Tibial nerve (tissue), 4 donors: ENCODE results near the gene CREB3. TPM values are rescaled to one million over a fixed set of nuclear protein-coding genes. Genes with fewer than 3 reads are reported as not detected.

Experiments
- DNase-seq, 2 donors: peaks; one replicate each; pipeline ENCODE4 v3.0.0-alpha.2; 2019; ENCODE audit warnings: low spot score in 2 of 2
- H3K27ac ChIP-seq, 4 donors: fragments of 200-600 bp; sonication (generic) in 3 of 4; one replicate each; pipeline ENCODE4 v1.5.1; 2017 to 2019; ENCODE audit warnings: mild to moderate bottlenecking in 1 of 4
- H3K27me3 ChIP-seq, 2 donors: fragments of 200-600 bp; sonication (generic) in 1 of 2; one replicate each; pipeline versions ENCODE4 v1.5.1 to v1.6.0; 2017 to 2019
- H3K36me3 ChIP-seq, 3 donors: fragments of 200-600 bp; sonication (generic); one replicate each; pipeline ENCODE4 v1.5.1; 2018 to 2019
- H3K4me1 ChIP-seq, 4 donors: fragments of 200-600 bp; sonication (generic) in 3 of 4; one replicate each; pipeline ENCODE4 v1.5.1; 2017 to 2019
- H3K4me3 ChIP-seq, 4 donors: fragments of 200-600 bp; sonication (generic) in 3 of 4; one replicate each; pipeline ENCODE4 v1.5.1; 2017 to 2019; ENCODE audit warnings: mild to moderate bottlenecking in 1 of 4, moderate library complexity in 1 of 4
- H3K9me3 ChIP-seq, 4 donors: fragments of 200-600 bp; sonication (generic) in 3 of 4; one replicate each; pipeline ENCODE4 v1.5.1; 2017 to 2019
- EP300 ChIP-seq, 2 donors: sonication (generic); formaldehyde crosslinking; IDR thresholded peaks; one replicate each; pipeline ENCODE4 v1.6.1; 2017; ENCODE audit warnings: antibody characterized with exemption in 2 of 2, mild to moderate bottlenecking in 1 of 2
- POLR2A ChIP-seq, 2 donors: fragments of 450-650 bp; IDR thresholded peaks; one replicate each; pipeline ENCODE4 v1.6.1; 2017; ENCODE audit warnings: antibody characterized with exemption in 2 of 2, mild to moderate bottlenecking in 2 of 2, moderate library complexity in 2 of 2
- WGBS, 2 donors: methylation state at CpG; one replicate each; pipeline ENCODE4 v1.1.5; 2018; 5-methylcytosine and 5-hydroxymethylcytosine counted together
- total RNA-seq, 4 donors: library from RNA; depleted of rRNA; stranded (reverse); fragments of >200 nt; gene quantifications; one replicate each; pipeline ENCODE4 v1.1.0, GENCODE V29; 2016
- TF ChIP-seq, protein P1 (sequence below), 5 experiments: fragments of 200-600 bp in 3 of 5; fragments of 450-650 bp in 2 of 5; sonication (generic) in 3 of 5; IDR thresholded peaks; one replicate each; pipeline ENCODE4 v1.5.1; 2016 to 2019; ENCODE audit warnings: antibody characterized with exemption in 5 of 5, mild to moderate bottlenecking in 3 of 5, moderate library complexity in 2 of 5

The CREB3 gene
- total RNA-seq, 4 donors from 2014 or later = 41.6 to 70.1 (median 53.5) TPM

DNA sequence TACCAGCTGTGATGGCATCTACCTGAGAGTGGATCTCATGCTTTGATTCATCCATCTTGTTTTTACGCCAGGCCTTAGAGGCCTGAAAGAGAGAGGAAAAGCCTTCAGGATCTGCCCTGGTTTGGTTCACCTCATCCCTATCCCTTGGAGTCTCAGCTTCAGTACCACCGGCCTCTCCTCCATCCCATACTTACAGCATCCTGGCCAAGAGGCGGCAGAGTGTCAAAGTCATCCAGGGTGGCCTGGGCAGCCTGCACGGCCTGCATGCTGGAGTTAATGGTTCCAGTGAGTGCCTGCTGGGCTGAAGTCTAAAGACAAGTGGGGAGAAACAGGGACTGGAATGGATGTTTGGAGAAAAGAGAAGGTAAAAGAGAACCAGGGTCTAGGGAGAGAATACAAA is 12.9 kb upstream of the CREB3 start:
- Histone ChIP-seq H3K27me3 (no peaks in the 10 kb centered on the region), H3K27ac (no peak overlapping the region), H3K4me1 (no peaks in the 10 kb centered on the region), H3K4me3 (no peak overlapping the region), H3K9me3 (no peaks in the 10 kb centered on the region), H3K36me3 (peaks cover 13 to 100% (median 69%) of the 10 kb centered on the region in 3 donors)
- DNase-seq = no peak
- WGBS, 2 donors = 94 to 95% methylated on average over 4 of the region's 4 CpGs
- TF ChIP-seq EP300 (IDR thresholded peaks at IDR 0.05) (no peak), POLR2A (IDR thresholded peaks at IDR 0.05) (no peak)
- TF ChIP-seq, protein P1, sequence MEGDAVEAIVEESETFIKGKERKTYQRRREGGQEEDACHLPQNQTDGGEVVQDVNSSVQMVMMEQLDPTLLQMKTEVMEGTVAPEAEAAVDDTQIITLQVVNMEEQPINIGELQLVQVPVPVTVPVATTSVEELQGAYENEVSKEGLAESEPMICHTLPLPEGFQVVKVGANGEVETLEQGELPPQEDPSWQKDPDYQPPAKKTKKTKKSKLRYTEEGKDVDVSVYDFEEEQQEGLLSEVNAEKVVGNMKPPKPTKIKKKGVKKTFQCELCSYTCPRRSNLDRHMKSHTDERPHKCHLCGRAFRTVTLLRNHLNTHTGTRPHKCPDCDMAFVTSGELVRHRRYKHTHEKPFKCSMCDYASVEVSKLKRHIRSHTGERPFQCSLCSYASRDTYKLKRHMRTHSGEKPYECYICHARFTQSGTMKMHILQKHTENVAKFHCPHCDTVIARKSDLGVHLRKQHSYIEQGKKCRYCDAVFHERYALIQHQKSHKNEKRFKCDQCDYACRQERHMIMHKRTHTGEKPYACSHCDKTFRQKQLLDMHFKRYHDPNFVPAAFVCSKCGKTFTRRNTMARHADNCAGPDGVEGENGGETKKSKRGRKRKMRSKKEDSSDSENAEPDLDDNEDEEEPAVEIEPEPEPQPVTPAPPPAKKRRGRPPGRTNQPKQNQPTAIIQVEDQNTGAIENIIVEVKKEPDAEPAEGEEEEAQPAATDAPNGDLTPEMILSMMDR (IDR thresholded peaks at IDR 0.05) = no peak

DNA sequence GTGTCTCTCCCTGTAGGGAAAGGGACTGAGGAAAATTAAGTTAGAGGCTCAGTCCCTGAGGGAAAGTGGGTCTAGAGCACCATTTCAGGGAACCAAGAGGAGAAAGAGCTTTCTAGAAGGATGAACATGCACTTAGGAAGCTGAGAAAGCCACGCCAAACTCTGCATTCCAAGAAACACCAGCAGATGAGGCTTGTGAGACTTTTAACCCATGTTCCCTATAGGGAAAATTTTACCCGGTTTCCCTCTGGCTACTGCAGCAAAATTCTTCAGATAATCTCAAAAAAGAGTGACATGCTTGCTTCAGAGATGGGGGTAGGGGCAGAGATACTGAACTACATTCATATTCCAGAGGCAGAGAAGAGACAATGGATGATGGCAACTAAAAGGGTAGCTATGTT is 9.0 kb upstream of the CREB3 start:
- DNase-seq = no peak
- Histone ChIP-seq H3K9me3 (no peaks in the 10 kb centered on the region), H3K27me3 (no peaks in the 10 kb centered on the region), H3K27ac (no peak overlapping the region), H3K4me3 (no peak overlapping the region), H3K36me3 (peaks cover 13 to 81% (median 38%) of the 10 kb centered on the region in 3 donors), H3K4me1 (peaks cover 0 to 31% (median 25%) of the 10 kb centered on the region in 4 donors)
- no peak for TF ChIP-seq POLR2A (IDR thresholded peaks at IDR 0.05)
- 82 to 83% methylated on average over 2 of the region's 2 CpGs for WGBS, 2 donors

DNA sequence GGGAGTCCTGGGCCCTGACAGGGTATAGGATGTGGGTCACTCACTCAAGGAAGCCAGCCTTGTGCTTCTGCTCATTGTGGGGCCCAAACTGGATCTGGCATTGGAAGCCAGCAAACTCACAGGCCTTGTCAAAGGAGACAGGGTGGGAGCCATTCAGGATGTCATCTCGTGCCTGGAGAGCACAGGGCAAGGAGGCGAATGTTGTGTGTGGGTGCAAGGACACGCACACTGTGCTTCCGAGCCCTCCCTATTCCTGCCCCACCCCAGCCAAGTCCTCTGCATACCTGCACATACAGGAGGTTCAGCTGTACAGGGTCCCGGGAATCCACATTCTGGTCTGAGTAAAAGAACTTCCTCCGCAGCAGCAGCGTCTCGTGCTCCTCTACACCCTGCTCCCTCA is 8.6 kb upstream of the CREB3 start:
- Histone ChIP-seq H3K4me3 (no peak overlapping the region), H3K4me1 (peaks cover 0 to 35% (median 30%) of the 10 kb centered on the region in 4 donors), H3K27ac (no peak overlapping the region), H3K27me3 (no peaks in the 10 kb centered on the region), H3K36me3 (peaks cover 13 to 76% (median 34%) of the 10 kb centered on the region in 3 donors), H3K9me3 (no peaks in the 10 kb centered on the region)
- TF ChIP-seq POLR2A (IDR thresholded peaks at IDR 0.05) (no peak), EP300 (IDR thresholded peaks at IDR 0.05) (no peak)
- TF ChIP-seq, protein P1 (IDR thresholded peaks at IDR 0.05) = no peak
- 98% methylated on average over 8 of the region's 8 CpGs for WGBS, 2 donors
- DNase-seq = no peak

DNA sequence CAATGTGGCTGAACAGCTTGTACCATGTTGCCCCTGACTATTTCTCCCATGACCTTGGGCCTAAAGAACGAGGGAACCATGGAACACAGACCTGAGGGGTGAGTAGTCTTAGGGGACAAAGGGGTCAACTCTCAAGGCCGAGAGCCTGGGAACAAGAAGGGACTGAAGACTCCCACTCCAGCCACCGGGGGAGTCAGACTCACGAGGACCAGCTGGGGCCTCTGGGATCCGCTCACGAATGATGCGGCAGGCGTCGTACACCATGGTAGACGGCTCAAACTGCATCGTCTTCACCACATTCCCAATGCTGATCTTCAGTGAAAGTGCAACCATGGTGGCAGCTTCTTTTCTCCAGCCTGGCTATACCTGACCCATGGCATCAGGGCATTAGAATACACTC is 7.1 kb upstream of the CREB3 start:
- WGBS, 2 donors = 90 to 93% methylated on average over 10 to 11 of the region's 11 CpGs
- DNase-seq = no peak
- peaks cover 10 to 62% (median 19%) of the 10 kb centered on the region in 3 donors for H3K36me3 ChIP-seq
- peaks cover 0 to 50% (median 44%) of the 10 kb centered on the region in 4 donors for H3K4me1 ChIP-seq
- H3K27me3 ChIP-seq = no peaks in the 10 kb centered on the region
- H3K4me3 ChIP-seq = no peak overlapping the region
- H3K9me3 ChIP-seq = no peaks in the 10 kb centered on the region
- TF ChIP-seq, protein P1 (IDR thresholded peaks at IDR 0.05) = no peak
- TF ChIP-seq POLR2A (IDR thresholded peaks at IDR 0.05) = no peak
- TF ChIP-seq EP300 (IDR thresholded peaks at IDR 0.05) = no peak
- no peak overlapping the region for H3K27ac ChIP-seq

DNA sequence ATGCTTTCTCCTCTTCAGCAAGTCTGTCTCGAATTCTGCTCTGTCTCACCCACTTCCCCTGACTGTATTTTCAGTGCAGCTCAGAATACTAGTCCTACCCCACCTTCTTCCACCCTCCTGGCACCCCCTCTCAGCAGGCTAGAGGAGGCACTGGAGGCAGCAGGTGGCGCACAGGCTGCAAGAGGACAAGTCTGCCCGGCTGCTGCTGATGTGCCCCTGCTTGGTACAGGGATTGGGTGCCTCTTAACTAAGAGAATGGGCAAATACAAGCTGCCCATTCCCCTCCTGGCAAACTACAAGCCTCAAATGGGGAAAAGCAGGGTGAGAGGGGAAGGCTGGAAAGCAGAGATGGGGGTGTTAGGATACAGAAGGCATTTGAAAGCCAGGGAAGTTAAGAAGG is 5.5 kb upstream of the CREB3 start:
- peak overlapping the region in 1 of 4 donors; percentile 85 for H3K4me3 ChIP-seq
- TF ChIP-seq EP300 (IDR thresholded peaks at IDR 0.05) (no peak), POLR2A (IDR thresholded peaks at IDR 0.05) (no peak)
- TF ChIP-seq, protein P1 (IDR thresholded peaks at IDR 0.05) = no peak
- no peaks in the 10 kb centered on the region for H3K27me3 ChIP-seq
- peaks cover 4 to 46% (median 13%) of the 10 kb centered on the region in 3 donors for H3K36me3 ChIP-seq
- H3K9me3 ChIP-seq = no peaks in the 10 kb centered on the region
- peaks cover 0 to 58% (median 53%) of the 10 kb centered on the region in 4 donors for H3K4me1 ChIP-seq
- DNase-seq = no peak
- WGBS, 2 donors = 13 to 27% methylated on average over 3 of the region's 3 CpGs
- peak overlapping the region in 3 of 4 donors; percentile 70 to 99 (median 94) for H3K27ac ChIP-seq

DNA sequence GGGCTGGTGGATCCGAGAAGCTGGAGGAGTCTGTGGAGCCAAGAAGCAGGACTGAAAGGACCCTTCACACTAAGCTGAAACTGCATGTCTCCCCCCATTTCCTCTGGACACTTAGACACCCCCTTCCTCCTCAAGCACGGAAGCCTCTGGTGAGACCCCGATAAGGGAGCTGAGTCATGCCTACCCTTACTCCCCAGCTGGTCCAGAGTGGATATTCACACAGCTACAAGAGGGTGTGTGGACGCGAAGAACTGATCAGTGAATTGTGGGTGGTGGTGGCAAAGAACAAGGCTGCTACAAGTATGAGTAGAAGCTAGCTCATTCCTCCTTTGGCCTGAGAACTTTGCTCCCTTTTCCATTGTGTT is 4.8 kb upstream of the CREB3 start:
- 21 to 30% methylated on average over 5 of the region's 5 CpGs for WGBS, 2 donors
- Histone ChIP-seq H3K36me3 (peaks cover 0 to 39% (median 13%) of the 10 kb centered on the region in 3 donors), H3K9me3 (no peaks in the 10 kb centered on the region), H3K4me3 (peak overlapping the region in 3 of 4 donors; percentile 6 to 85 (median 33)), H3K27me3 (no peaks in the 10 kb centered on the region), H3K27ac (peak overlapping the region; percentile 38 to 99 (median 82)), H3K4me1 (peaks cover 0 to 58% (median 54%) of the 10 kb centered on the region in 4 donors)
- no peak for DNase-seq
- TF ChIP-seq EP300 (IDR thresholded peaks at IDR 0.05) (no peak), POLR2A (IDR thresholded peaks at IDR 0.05) (no peak)
- TF ChIP-seq, protein P1 (IDR thresholded peaks at IDR 0.05) = no peak
